Superior temporal gyrus (tissue), 1 donor: Measurements from ENCODE around the gene MPND.

Experiments
- DNase-seq: peaks from one replicate; pipeline ENCODE4 v3.0.0-alpha.2; 2016; ENCODE audit errors: extremely low spot score

The MPND gene

GRCh38 chr19:4366666-4367335 lies 23.4 kb downstream of the MPND start:
- DNase-seq = no peak

- DNase-seq = no peak
These were observed 24.0 kb downstream of the MPND start for GRCh38 chr19:4367336-4367723.

- DNase-seq = no peak
These were observed 24.4 kb downstream of the MPND start for GRCh38 chr19:4367781-4368127.

- DNase-seq = no peak
These were observed 24.9 kb downstream of the MPND start for GRCh38 chr19:4368128-4368820.

- no peak for DNase-seq
These were observed 25.9 kb downstream of the MPND start for GRCh38 chr19:4369109-4369887.

- DNase-seq = peak; percentile 77
These were observed 26.5 kb downstream of the MPND start for GRCh38 chr19:4369888-4370260.

GRCh38 chr19:4370418-4371041 lies 27.2 kb downstream of the MPND start:
- DNase-seq = no peak

GRCh38 chr19:4371247-4372164 lies 28.1 kb downstream of the MPND start:
- no peak for DNase-seq

- no peak for DNase-seq
These were observed 29.0 kb downstream of the MPND start for GRCh38 chr19:4372165-4373012.

GRCh38 chr19:4373013-4373367 lies 29.6 kb downstream of the MPND start:
- DNase-seq = no peak

- DNase-seq = peak; percentile 76
These were observed 30.5 kb downstream of the MPND start for GRCh38 chr19:4373601-4374497.

GRCh38 chr19:4374498-4375163 lies 31.3 kb downstream of the MPND start:
- DNase-seq = no peak

GRCh38 chr19:4375164-4376027 lies 32.0 kb downstream of the MPND start:
- DNase-seq = peak; percentile 76

- no peak for DNase-seq
These were observed 32.8 kb downstream of the MPND start for GRCh38 chr19:4376028-4376670.

GRCh38 chr19:4376671-4376990 lies 33.3 kb downstream of the MPND start:
- DNase-seq = no peak

GRCh38 chr19:4376991-4377781 lies 33.8 kb downstream of the MPND start:
- DNase-seq = no peak

- DNase-seq = no peak
These were observed 35.5 kb downstream of the MPND start for GRCh38 chr19:4378886-4379285.
